ENCODE data around the gene GPR39. TPM values are rescaled to one million over a fixed set of nuclear protein-coding genes. Genes with fewer than 3 reads are reported as not detected.

GPR39 gene
- total RNA-seq, 4 donors from 2014 or later, result 0.52 to 53.2 (median 6.8) TPM; not detected in 1

GRCh38 chr2:132606649-132607048 is 190.0 kb downstream of the GPR39 start:
- no peak for DNase-seq
- H3K9me3 ChIP-seq, result no peaks in the 10 kb centered on the region
- no peaks in the 10 kb centered on the region for H3K4me1 ChIP-seq
- no peaks in the 10 kb centered on the region for H3K36me3 ChIP-seq
- TF ChIP-seq POLR2A (IDR thresholded peaks at IDR 0.05), result no peak
- TF ChIP-seq, protein P1, sequence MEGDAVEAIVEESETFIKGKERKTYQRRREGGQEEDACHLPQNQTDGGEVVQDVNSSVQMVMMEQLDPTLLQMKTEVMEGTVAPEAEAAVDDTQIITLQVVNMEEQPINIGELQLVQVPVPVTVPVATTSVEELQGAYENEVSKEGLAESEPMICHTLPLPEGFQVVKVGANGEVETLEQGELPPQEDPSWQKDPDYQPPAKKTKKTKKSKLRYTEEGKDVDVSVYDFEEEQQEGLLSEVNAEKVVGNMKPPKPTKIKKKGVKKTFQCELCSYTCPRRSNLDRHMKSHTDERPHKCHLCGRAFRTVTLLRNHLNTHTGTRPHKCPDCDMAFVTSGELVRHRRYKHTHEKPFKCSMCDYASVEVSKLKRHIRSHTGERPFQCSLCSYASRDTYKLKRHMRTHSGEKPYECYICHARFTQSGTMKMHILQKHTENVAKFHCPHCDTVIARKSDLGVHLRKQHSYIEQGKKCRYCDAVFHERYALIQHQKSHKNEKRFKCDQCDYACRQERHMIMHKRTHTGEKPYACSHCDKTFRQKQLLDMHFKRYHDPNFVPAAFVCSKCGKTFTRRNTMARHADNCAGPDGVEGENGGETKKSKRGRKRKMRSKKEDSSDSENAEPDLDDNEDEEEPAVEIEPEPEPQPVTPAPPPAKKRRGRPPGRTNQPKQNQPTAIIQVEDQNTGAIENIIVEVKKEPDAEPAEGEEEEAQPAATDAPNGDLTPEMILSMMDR (IDR thresholded peaks at IDR 0.05), result no peak
- no peaks in the 10 kb centered on the region for H3K27me3 ChIP-seq
- no peak overlapping the region for H3K4me3 ChIP-seq
- intact Hi-C loops (cut with DNase I; ENCODE audit: low total_unique reads), result no loop called here
- H3K27ac ChIP-seq, result no peak overlapping the region

- no peak for TF ChIP-seq POLR2A (IDR thresholded peaks at IDR 0.05)
- TF ChIP-seq, protein P1 (IDR thresholded peaks at IDR 0.05), result no peak
- Histone ChIP-seq H3K27ac (no peak overlapping the region), H3K4me1 (no peaks in the 10 kb centered on the region), H3K9me3 (no peaks in the 10 kb centered on the region), H3K4me3 (no peak overlapping the region), H3K27me3 (no peaks in the 10 kb centered on the region), H3K36me3 (no peaks in the 10 kb centered on the region)
- DNase-seq, result no peak
- intact Hi-C loops (cut with DNase I; ENCODE audit: low total_unique reads), result no loop called here
Measured at GRCh38 chr2:132607426-132608090, 191.0 kb downstream of the GPR39 start.

DNA sequence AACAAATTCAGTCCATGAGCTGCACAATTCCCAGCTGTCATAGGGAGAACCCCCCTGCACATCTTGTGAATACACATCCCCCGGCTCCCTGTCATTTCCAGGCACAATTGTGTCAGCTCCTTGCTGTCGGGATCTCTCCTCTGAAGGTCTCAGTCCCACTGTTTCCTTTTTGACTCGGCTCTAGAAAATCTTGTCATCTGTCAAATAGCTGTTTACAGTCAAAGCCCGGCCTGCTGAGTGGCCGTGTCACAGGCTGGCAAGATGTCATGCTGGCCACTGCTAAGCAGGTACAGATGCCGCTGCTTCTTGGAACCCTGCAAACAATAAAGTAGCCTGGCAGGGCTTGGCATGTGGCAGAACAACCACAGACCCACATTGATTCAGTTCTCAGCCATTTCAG is 191.7 kb downstream of the GPR39 start:
- intact Hi-C loops (cut with DNase I; ENCODE audit: low total_unique reads), result no loop called here
- no peaks in the 10 kb centered on the region for H3K36me3 ChIP-seq
- H3K27ac ChIP-seq, result no peak overlapping the region
- TF ChIP-seq POLR2A (IDR thresholded peaks at IDR 0.05), result no peak
- TF ChIP-seq, protein P1 (IDR thresholded peaks at IDR 0.05), result no peak
- no peaks in the 10 kb centered on the region for H3K27me3 ChIP-seq
- no peak for DNase-seq
- H3K4me1 ChIP-seq, result no peaks in the 10 kb centered on the region
- no peak overlapping the region for H3K4me3 ChIP-seq
- H3K9me3 ChIP-seq, result no peaks in the 10 kb centered on the region

- Histone ChIP-seq H3K4me1 (no peaks in the 10 kb centered on the region), H3K27me3 (no peaks in the 10 kb centered on the region), H3K36me3 (no peaks in the 10 kb centered on the region), H3K9me3 (no peaks in the 10 kb centered on the region), H3K27ac (no peak overlapping the region), H3K4me3 (no peak overlapping the region)
- DNase-seq, result no peak
- TF ChIP-seq, protein P1 (IDR thresholded peaks at IDR 0.05), result no peak
- TF ChIP-seq POLR2A (IDR thresholded peaks at IDR 0.05), result no peak
- intact Hi-C loops (cut with DNase I; ENCODE audit: low total_unique reads), result no loop called here
Measured at GRCh38 chr2:132609101-132609890, 192.7 kb downstream of the GPR39 start.

DNA sequence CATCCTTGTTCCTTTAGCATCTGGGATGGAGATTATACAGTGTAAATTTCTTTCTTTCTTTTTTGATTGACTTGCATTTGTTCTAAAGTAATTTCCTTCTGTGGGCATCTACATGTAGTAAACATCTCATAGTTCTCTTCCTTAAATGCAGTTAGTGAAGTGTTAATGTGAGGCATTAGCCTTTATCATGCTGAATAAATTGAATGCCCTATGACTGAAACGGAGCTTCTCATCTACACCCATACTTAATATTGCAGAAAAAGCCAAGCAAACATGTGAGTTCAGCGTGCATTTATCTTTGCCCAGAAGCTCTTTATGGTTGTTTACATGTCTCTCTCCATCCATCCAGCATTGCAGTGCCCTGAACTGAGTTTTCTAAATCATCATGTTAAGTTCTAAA is 195.1 kb downstream of the GPR39 start:
- no peak overlapping the region for H3K4me3 ChIP-seq
- H3K27me3 ChIP-seq, result no peaks in the 10 kb centered on the region
- H3K36me3 ChIP-seq, result no peaks in the 10 kb centered on the region
- H3K9me3 ChIP-seq, result no peaks in the 10 kb centered on the region
- no peak overlapping the region for H3K27ac ChIP-seq
- DNase-seq, result no peak
- H3K4me1 ChIP-seq, result no peaks in the 10 kb centered on the region
- intact Hi-C loops (cut with DNase I; ENCODE audit: low total_unique reads), result no loop called here
- TF ChIP-seq, protein P1 (IDR thresholded peaks at IDR 0.05), result no peak
- TF ChIP-seq POLR2A (IDR thresholded peaks at IDR 0.05), result no peak

Data from uterus (tissue), 4 donors.